Thyroid gland (tissue), 4 donors: ENCODE measurements around the gene NME7.

Experiments used
- POLR2A ChIP-seq, 2 donors: fragments of 450-650 bp; IDR thresholded peaks; one replicate each; pipeline ENCODE4 v1.6.1; 2017; ENCODE audit warnings: antibody characterized with exemption in 2 of 2, mild to moderate bottlenecking in 2 of 2, moderate library complexity in 1 of 2
- TF ChIP-seq, protein P1 (sequence below), 6 experiments: fragments of 200-600 bp in 3 of 6; fragments of 450-650 bp in 3 of 6; sonication (generic) in 3 of 6; IDR thresholded peaks; one replicate each; pipeline ENCODE4 v1.5.1; 2016 to 2019; ENCODE audit warnings: antibody characterized with exemption in 6 of 6, mild to moderate bottlenecking in 2 of 6, inconsistent platforms in 1 of 6, moderate library complexity in 1 of 6

GRCh38 chr1:169133228-169133576 lies 234.4 kb downstream of the NME7 start:
- TF ChIP-seq, protein P1, sequence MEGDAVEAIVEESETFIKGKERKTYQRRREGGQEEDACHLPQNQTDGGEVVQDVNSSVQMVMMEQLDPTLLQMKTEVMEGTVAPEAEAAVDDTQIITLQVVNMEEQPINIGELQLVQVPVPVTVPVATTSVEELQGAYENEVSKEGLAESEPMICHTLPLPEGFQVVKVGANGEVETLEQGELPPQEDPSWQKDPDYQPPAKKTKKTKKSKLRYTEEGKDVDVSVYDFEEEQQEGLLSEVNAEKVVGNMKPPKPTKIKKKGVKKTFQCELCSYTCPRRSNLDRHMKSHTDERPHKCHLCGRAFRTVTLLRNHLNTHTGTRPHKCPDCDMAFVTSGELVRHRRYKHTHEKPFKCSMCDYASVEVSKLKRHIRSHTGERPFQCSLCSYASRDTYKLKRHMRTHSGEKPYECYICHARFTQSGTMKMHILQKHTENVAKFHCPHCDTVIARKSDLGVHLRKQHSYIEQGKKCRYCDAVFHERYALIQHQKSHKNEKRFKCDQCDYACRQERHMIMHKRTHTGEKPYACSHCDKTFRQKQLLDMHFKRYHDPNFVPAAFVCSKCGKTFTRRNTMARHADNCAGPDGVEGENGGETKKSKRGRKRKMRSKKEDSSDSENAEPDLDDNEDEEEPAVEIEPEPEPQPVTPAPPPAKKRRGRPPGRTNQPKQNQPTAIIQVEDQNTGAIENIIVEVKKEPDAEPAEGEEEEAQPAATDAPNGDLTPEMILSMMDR (IDR thresholded peaks at IDR 0.05) = no peak
- TF ChIP-seq POLR2A (IDR thresholded peaks at IDR 0.05) = no peak
